Activated T-helper 1 cell treated with Interleukin-2 at 50 U/mL for 16 hours (primary cell): ENCODE results near the gene PLGRKT.
"Not testable (repeated sequence)": the region's sequence is repeated elsewhere in the genome, so short reads cannot be mapped to it uniquely, and the experiment has no call there.

Experiments used
- DNase-seq: peaks from one replicate; pipeline ENCODE4 v3.0.0-alpha.2; 2020; ENCODE audit warnings: low read depth

PLGRKT gene

GRCh38 chr9:5452286-5452609 lies 14.5 kb upstream of the PLGRKT start:
- DNase-seq: no peak

DNA sequence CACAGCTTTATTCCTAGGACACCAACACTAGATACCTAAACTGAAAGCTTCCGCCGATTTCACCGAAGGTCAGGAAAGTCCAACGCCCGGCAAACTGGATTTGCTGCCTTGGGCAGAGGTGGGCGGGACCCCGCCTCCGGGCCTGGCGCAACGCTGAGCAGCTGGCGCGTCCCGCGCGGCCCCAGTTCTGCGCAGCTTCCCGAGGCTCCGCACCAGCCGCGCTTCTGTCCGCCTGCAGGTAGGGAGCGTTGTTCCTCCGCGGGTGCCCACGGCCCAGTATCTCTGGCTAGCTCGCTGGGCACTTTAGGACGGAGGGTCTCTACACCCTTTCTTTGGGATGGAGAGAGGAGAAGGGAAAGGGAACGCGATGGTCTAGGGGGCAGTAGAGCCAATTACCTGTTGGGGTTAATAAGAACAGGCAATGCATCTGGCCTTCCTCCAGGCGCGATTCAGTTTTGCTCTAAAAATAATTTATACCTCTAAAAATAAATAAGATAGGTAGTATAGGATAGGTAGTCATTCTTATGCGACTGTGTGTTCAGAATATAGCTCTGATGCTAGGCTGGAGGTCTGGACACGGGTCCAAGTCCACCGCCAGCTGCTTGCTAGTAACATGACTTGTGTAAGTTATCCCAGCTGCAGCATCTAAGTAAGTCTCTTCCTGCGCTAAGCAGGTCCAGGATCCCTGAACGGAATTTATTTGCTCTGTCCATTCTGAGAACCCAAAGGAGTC lies 12.8 kb upstream of the PLGRKT start, which contains the start of gene CD274:
Gene CD274, plus strand, starts transcription at position 184 of the 733 bp plus-strand sequence. CDS start 5,572 bp downstream, outside the sequence.
- peak; percentile 66 for DNase-seq

DNA sequence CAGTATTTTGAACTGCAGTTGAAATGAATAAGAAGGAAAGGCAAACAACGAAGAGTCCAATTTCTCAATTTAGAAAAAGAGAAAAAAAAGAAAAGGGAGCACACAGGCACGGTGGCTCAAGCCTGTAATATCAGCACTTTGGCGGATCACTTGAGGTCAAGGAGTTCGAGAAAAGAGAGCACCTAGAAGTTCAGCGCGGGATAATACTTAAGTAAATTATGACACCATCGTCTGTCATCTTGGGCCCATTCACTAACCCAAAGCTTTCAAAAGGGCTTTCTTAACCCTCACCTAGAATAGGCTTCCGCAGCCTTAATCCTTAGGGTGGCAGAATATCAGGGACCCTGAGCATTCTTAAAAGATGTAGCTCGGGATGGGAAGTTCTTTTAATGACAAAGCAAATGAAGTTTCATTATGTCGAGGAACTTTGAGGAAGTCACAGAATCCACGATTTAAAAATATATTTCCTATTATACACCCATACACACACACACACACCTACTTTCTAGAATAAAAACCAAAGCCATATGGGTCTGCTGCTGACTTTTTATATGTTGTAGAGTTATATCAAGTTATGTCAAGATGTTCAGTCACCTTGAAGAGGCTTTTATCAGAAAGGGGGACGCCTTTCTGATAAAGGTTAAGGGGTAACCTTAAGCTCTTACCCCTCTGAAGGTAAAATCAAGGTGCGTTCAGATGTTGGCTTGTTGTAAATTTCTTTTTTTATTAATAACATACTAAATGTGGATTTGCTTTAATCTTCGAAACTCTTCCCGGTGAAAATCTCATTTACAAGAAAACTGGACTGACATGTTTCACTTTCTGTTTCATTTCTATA lies 12.0 kb upstream of the PLGRKT start:
- no peak for DNase-seq

- no peak for DNase-seq
Observed at GRCh38 chr9:5448461-5449435, 11.0 kb upstream of the PLGRKT start.

GRCh38 chr9:5448016-5448415 lies 10.3 kb upstream of the PLGRKT start:
- DNase-seq: no peak

- DNase-seq: no peak
Observed at GRCh38 chr9:5447337-5447736, 9.6 kb upstream of the PLGRKT start.

GRCh38 chr9:5446451-5447236 lies 8.9 kb upstream of the PLGRKT start:
- no peak for DNase-seq

GRCh38 chr9:5445886-5446285 lies 8.2 kb upstream of the PLGRKT start:
- no peak for DNase-seq

DNA sequence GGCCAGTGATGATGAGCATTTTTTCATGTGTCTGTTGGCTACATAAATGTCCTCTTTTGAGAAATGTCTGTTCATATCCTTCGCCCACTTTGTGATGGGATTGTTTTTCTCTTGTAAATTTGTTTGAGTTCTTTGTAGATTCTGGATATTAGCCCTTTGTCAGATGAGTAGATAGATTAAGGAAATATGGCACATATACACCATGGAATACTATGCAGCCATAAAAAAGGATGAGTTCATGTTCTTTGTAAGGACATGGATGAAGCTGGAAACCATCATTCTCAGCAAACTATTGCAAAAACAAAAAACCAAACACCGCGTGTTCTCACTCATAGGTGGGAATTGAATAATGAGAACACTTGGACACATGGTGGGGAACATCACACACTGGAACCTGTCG lies 7.4 kb upstream of the PLGRKT start:
- not testable (repeated sequence) for DNase-seq

DNA sequence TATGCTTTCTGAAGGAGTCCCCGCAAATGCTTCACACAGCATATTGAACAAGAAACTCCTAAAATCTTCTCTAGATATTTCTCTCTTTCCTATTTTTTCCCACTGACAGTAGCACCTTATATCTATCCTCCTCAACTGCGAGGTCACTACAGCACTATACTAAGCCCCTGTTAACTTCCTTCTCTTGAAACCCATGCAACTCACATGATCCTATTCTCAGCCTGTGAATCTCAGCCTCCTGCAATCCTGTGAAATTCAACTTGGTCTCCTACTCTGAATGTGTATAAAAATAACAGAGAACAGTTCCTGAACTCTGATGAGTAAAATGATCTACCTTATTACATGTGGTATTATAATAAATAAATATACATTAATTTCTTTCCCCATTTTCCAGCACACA lies 6.1 kb upstream of the PLGRKT start:
- DNase-seq: no peak

DNA sequence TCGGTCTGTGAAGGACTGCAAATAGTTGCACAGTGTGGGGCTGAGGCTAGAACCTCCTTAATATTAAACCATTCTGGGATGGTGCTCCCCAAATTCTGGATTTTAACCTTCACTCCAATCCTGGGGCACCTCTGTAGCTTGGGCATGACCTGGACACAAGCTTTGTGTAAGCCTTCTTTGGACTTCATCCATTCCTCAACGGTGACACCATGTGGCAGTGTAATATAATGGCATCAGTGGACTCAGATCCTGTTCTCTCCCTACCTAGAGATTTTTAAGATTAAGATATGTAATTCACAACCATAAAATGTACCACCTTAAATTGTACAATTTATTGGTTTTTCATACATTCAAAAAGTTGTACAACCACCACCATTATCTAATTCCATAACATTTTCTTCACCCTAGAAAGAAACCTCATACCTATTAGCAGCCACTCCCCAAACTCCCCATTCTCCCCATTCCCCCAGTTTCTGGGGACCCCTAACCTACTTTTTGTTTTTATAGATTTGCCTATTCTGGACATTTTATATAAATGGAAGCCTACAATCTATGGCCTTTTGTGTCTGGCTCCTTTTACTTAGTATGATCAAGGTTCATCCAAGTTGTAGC lies 4.8 kb upstream of the PLGRKT start:
- DNase-seq: no peak

GRCh38 chr9:5441043-5441442 lies 3.3 kb upstream of the PLGRKT start:
- no peak for DNase-seq

- no peak for DNase-seq
Observed at GRCh38 chr9:5440426-5440825, 2.7 kb upstream of the PLGRKT start.

- DNase-seq: no peak
Observed at GRCh38 chr9:5438301-5439162, 807 bp upstream of the PLGRKT start.

- no peak for DNase-seq
Observed at GRCh38 chr9:5436441-5436840, 1.3 kb downstream of the PLGRKT start.

- no peak for DNase-seq
Observed at GRCh38 chr9:5435912-5436311, 1.8 kb downstream of the PLGRKT start.

GRCh38 chr9:5433841-5434810 lies 3.6 kb downstream of the PLGRKT start:
- not testable (repeated sequence) for DNase-seq

DNA sequence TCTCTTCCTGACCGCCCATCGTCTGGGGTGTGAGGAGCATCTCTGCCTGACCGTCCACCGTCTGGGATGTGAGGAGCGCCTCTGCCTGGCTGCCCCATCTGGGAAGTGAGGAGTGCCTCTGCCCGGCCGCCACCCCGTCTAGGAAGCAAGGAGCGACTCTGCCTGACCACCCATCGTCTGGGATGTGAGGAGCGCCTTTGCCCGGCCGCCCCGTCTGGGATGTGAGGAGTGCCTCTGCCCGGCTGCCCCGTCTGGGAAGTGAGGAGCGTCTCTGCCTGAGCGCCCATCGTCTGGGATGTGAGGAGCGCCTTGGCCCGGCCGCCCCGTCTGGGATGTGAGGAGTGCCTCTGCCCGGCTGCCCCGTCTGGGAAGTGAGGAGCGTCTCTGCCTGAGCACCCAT lies 4.4 kb downstream of the PLGRKT start:
- DNase-seq: not testable (repeated sequence)

- not testable (repeated sequence) for DNase-seq
Observed at GRCh38 chr9:5432890-5433289, 4.8 kb downstream of the PLGRKT start.
